ENCODE measurements around the gene TBKBP1.

DNA sequence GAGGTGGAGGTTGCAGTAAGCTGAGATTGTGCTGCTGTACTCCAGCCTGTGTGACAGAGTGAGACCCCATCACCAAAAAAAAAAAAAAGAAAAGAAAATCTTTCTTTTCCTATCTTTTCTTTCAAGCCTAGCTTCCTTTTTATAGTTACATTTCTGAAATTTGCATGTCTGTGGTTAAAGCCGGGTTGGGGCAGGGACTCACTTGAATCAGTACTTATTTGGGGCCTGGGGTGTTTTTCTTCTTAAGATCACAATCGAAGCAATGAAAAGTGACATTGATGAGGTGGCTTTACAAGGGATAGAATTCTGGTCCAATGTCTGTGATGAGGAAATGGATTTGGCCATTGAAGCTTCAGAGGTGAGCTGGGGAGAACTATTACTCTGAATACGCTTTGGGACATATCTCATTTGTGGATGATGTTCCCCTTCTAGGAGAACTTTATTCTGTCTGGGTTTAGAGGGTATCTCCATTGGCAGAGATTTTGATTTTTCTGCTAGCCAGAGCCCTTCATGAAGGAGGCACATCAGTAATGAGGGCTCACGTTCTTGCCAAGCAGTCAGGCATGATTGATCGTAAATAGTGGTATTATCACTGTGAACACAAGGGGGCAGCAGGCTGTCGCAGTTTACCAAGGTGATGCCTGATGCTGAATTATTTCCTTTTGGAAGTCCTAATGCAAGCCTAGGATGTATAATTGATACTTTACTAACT lies 29.9 kb upstream of the TBKBP1 start:
- TF ChIP-seq, protein P1, sequence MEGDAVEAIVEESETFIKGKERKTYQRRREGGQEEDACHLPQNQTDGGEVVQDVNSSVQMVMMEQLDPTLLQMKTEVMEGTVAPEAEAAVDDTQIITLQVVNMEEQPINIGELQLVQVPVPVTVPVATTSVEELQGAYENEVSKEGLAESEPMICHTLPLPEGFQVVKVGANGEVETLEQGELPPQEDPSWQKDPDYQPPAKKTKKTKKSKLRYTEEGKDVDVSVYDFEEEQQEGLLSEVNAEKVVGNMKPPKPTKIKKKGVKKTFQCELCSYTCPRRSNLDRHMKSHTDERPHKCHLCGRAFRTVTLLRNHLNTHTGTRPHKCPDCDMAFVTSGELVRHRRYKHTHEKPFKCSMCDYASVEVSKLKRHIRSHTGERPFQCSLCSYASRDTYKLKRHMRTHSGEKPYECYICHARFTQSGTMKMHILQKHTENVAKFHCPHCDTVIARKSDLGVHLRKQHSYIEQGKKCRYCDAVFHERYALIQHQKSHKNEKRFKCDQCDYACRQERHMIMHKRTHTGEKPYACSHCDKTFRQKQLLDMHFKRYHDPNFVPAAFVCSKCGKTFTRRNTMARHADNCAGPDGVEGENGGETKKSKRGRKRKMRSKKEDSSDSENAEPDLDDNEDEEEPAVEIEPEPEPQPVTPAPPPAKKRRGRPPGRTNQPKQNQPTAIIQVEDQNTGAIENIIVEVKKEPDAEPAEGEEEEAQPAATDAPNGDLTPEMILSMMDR (IDR thresholded peaks at IDR 0.05) = peak; percentile 88
- TF ChIP-seq RAD21 (conservative IDR thresholded peaks at IDR 0.05 in 1 of 2, IDR thresholded peaks at IDR 0.05 in 1 of 2) = peak; percentile 59 to 66; a peak in 3 of 5 replicates
- TF ChIP-seq KDM5A (IDR thresholded peaks at IDR 0.05) = no peak
- no peak for TF ChIP-seq JUN (IDR thresholded peaks at IDR 0.05)
- TF ChIP-seq KDM1A (IDR thresholded peaks at IDR 0.05; ENCODE audit: low read depth) = no peak
- no peak; the same call in 1 of the 2 replicates for TF ChIP-seq POLR2AphosphoS2 (conservative IDR thresholded peaks at IDR 0.05; ENCODE audit: low read length)
- no peak for TF ChIP-seq SREBF2 (IDR thresholded peaks at IDR 0.05)
- TF ChIP-seq HOXB13 (CRISPR knock-in tag; IDR thresholded peaks at IDR 0.05; ENCODE audit: low read depth) = no peak

All from A549 (cell line).